Measurements from ENCODE around the gene POU6F2.

Gene POU6F2

DNA sequence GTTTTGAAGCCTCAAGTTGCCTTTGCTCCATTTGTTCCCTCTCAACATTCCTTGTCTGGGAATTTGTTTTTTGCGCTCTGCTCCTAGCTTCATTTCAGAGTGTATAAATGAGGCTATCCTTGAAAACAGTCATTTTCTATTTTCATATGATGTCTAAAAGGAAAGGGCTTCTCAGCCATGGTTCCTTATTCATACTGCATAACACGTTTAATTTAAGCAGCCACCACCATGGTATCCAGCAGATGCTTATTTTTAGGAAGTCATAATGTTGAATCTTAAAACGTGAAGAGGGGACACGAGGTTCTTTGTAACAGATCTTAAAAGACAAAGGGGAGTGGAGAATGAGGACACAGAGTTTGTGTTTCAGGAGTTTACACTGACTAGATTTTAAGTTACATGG lies 14.5 kb downstream of the POU6F2 start:
- H3K27ac ChIP-seq = no peak overlapping the region
- TF ChIP-seq, protein P1, sequence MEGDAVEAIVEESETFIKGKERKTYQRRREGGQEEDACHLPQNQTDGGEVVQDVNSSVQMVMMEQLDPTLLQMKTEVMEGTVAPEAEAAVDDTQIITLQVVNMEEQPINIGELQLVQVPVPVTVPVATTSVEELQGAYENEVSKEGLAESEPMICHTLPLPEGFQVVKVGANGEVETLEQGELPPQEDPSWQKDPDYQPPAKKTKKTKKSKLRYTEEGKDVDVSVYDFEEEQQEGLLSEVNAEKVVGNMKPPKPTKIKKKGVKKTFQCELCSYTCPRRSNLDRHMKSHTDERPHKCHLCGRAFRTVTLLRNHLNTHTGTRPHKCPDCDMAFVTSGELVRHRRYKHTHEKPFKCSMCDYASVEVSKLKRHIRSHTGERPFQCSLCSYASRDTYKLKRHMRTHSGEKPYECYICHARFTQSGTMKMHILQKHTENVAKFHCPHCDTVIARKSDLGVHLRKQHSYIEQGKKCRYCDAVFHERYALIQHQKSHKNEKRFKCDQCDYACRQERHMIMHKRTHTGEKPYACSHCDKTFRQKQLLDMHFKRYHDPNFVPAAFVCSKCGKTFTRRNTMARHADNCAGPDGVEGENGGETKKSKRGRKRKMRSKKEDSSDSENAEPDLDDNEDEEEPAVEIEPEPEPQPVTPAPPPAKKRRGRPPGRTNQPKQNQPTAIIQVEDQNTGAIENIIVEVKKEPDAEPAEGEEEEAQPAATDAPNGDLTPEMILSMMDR (IDR thresholded peaks at IDR 0.05) = no peak
- no peak for TF ChIP-seq ZFX (IDR thresholded peaks at IDR 0.05; ENCODE audit: borderline replicate concordance)

DNA sequence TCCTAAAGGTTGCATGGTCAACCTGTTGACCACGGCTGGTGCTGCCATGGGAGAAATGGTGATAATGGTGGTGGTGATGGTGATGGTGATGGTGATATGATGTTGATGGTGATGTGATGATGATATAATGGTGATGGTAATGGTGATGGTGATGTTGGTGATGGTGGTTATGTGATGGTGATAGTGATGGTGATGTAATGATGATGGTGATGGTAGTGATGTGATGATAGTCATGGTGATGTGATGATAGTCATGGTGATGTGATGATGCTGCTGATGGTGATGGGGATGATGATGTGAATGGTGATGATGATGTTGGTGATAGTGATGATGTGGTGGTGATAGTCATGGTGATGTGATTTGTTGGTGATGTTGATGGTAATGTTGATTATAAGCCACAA lies 23.9 kb downstream of the POU6F2 start:
- TF ChIP-seq ZFX (IDR thresholded peaks at IDR 0.05; ENCODE audit: borderline replicate concordance) = no peak
- TF ChIP-seq, protein P1 (IDR thresholded peaks at IDR 0.05) = no peak
- no peak overlapping the region for H3K27ac ChIP-seq

GRCh38 chr7:39002755-39003154 lies 25.0 kb downstream of the POU6F2 start:
- TF ChIP-seq, protein P1 (IDR thresholded peaks at IDR 0.05) = no peak
- no peak for TF ChIP-seq ZFX (IDR thresholded peaks at IDR 0.05; ENCODE audit: borderline replicate concordance)
- H3K27ac ChIP-seq = no peak overlapping the region

DNA sequence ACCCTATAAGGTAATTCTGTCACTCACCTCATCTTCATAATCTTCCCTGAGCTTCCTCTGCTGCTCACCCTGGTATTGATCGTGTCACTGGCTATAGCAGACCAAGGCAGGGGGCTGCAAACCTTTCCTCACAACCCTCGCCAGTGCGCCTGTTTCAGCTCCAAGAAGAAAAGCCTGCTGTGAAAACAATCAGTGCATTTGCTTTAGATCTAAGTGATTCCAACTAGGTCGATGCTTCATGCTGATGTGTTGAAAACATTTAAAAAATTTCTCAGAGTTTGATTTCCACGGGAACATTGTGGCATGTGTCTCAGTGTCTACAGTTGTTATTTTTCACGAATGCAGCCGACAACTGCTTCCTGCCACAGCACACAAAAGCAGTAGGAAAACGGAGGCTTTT lies 27.3 kb downstream of the POU6F2 start:
- H3K27ac ChIP-seq = no peak overlapping the region
- TF ChIP-seq ZFX (IDR thresholded peaks at IDR 0.05; ENCODE audit: borderline replicate concordance) = no peak
- TF ChIP-seq, protein P1 (IDR thresholded peaks at IDR 0.05) = no peak

- no peak for TF ChIP-seq ZFX (IDR thresholded peaks at IDR 0.05; ENCODE audit: borderline replicate concordance)
- TF ChIP-seq, protein P1 (IDR thresholded peaks at IDR 0.05) = no peak
- no peak overlapping the region for H3K27ac ChIP-seq
These were observed 27.8 kb downstream of the POU6F2 start for GRCh38 chr7:39005461-39005860.

DNA sequence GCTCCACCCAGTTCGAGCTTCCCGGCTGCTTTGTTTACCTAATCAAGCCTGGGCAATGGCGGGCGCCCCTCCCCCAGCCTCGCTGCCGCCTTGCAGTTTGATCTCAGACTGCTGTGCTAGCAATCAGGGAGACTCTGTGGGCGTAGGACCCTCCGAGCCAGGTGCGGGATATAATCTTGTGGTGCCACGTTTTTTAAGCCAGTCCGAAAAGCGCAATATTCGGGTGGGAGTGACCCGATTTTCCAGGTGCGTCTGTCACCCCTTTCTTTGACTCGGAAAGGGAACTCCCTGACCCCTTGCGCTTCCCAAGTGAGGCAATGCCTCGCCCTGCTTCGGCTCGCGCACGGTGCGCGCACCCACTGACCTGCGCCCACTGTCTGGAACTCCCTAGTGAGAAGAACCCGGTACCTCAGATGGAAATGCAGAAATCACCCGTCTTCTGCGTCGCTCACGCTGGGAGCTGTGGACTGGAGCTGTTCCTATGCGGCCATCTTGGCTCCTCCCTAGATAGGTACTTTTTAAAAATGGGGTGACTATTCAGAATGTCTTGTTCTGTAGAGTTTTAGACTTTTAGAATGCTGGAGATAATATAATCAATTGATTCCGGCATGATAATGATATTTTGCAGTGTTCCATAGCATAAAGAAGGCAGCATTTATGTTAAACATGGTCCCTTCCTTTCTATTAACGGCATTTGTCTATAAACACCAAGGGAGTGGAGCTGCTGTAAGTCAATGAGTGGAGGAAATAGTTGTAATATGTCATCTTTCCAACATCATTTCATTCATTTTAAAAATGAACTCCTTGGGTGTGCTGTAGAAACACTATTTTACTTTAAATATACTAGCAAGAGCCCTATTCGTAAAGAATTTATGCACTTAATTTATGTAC lies 35.6 kb downstream of the POU6F2 start:
- H3K27ac ChIP-seq = peak overlapping the region; percentile 73

DNA sequence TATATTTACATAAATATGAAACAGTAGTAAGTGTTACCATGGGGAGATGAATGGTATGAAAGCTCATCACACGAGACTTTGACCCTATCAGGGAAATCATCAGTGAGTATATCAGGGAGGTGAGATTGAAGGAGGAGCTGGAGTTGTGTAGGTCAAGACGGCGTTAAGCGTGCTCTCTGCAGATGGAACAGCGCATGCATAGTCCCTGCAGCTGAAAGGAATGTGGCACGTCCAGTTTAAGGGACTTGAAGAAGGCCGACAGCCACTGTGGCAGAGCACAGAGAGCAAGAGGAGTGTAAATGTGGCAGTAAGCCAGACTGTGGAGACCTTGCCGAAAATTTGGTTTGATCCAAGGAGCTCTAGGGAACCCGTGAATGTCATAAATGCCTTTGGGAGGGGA lies 38.9 kb downstream of the POU6F2 start:
- TF ChIP-seq, protein P1 (IDR thresholded peaks at IDR 0.05) = no peak
- TF ChIP-seq ZFX (IDR thresholded peaks at IDR 0.05; ENCODE audit: borderline replicate concordance) = no peak
- H3K27ac ChIP-seq = peak overlapping the region; percentile 52

Data from 22Rv1 (cell line).